BJ (cell line): ENCODE results near the gene NKX6-1. TPM values are rescaled to one million over a fixed set of nuclear protein-coding genes. Genes with fewer than 3 reads are reported as not detected.
A peak's percentile ranks its signal among the peaks of the same experiment; 100 is the strongest.

Experiments used
- CTCF ChIA-PET: fragments of 350-600 bp; formaldehyde crosslinking; extraction: SDS; loops from one replicate; lab custom pipeline; 2021; ENCODE audit warnings: antibody characterized with exemption, inconsistent platforms; lab: Yijun Ruan, JAX
- POLR2A ChIA-PET: fragments of 300-600 bp; sonication (Branson Sonifier 250); formaldehyde crosslinking; extraction: SDS; loops from one replicate; lab custom pipeline; 2021; ENCODE audit warnings: antibody characterized with exemption; lab: Charles Lee
- DNase-seq: peaks from one replicate; pipeline ENCODE4 v3.0.0-alpha.2; 2011; ENCODE audit warnings: low read depth
- H3K27me3 ChIP-seq: 2 replicates; pipeline ENCODE4 v1.6.0; 2011; ENCODE audit warnings: low read length; ENCODE audit not compliant: control insufficient read depth, insufficient read depth
- H3K36me3 ChIP-seq: 2 replicates; pipeline ENCODE4 v1.5.1; 2011; ENCODE audit warnings: low read length; ENCODE audit not compliant: control insufficient read depth, insufficient read depth
- H3K4me3 ChIP-seq: 2 replicates; pipeline ENCODE4 v1.5.1; 2011; ENCODE audit warnings: low read depth, mild to moderate bottlenecking, control low read depth, low read length
- CTCF ChIP-seq: IDR thresholded peaks from 2 replicates; pipeline ENCODE4 v1.5.1; 2011; ENCODE audit warnings: low read depth, mild to moderate bottlenecking, control low read depth, inconsistent platforms, low read length, moderate library complexity; ENCODE audit not compliant: insufficient read depth
- polyA minus RNA-seq: library from RNA; depleted of rRNA, polyadenylated mRNA; stranded (reverse); fragments of >200 nt; gene quantifications from 2 replicates; pipeline ENCODE4 v1.2.3, GENCODE V29; 2011; rRNA and poly(A)+ RNA removed
- polyA plus RNA-seq: library from polyadenylated mRNA; depleted of rRNA; stranded (reverse); fragments of >200 nt; gene quantifications from 2 replicates; pipeline ENCODE4 v1.2.3, GENCODE V29; 2011; rRNA removed

NKX6-1 gene
- polyA plus RNA-seq = 0.02 TPM in 1 of 2 replicates, not detected in the other
- polyA minus RNA-seq = not detected in 2 replicates

- Histone ChIP-seq H3K36me3 (no peaks in the 10 kb centered on the region), H3K4me3 (peak within 1 kb of the TSS; percentile 44), H3K27me3 (peaks cover 68% of the 10 kb centered on the region)
- POLR2A ChIA-PET = no interaction called here
- TF ChIP-seq CTCF = no peak
- peak; percentile 29 for DNase-seq
- CTCF ChIA-PET = no interaction called here
These were observed at the start of gene NKX6-1 for GRCh38 chr4:84498935-84499623. Gene NKX6-1, minus strand, starts transcription at chr4:84499292. Its CDS starts 1,064 bp downstream, at chr4:84498228.

GRCh38 chr4:84547211-84547610 is 48.1 kb upstream of the NKX6-1 start:
- ChIA-PET POLR2A (no interaction called here), CTCF (interaction anchor here (1.3 kb wide), 1 partner anchor 17 kb away, joined by 5 read pairs; no protein-coding TSS in a partner anchor)
- Histone ChIP-seq H3K4me3 (no peak overlapping the region), H3K36me3 (no peaks in the 10 kb centered on the region), H3K27me3 (no peaks in the 10 kb centered on the region)
- DNase-seq = no peak
- TF ChIP-seq CTCF = no peak

- H3K27me3 ChIP-seq = no peaks in the 10 kb centered on the region
- TF ChIP-seq CTCF = no peak
- POLR2A ChIA-PET = no interaction called here
- H3K4me3 ChIP-seq = no peak overlapping the region
- H3K36me3 ChIP-seq = no peaks in the 10 kb centered on the region
- DNase-seq = no peak
- CTCF ChIA-PET = no interaction called here
These were observed 46.0 kb upstream of the NKX6-1 start for GRCh38 chr4:84545093-84545492.

GRCh38 chr4:84535901-84536300 is 36.8 kb upstream of the NKX6-1 start:
- CTCF ChIA-PET = no interaction called here
- Histone ChIP-seq H3K36me3 (no peaks in the 10 kb centered on the region), H3K27me3 (no peaks in the 10 kb centered on the region), H3K4me3 (no peak overlapping the region)
- POLR2A ChIA-PET = no interaction called here
- DNase-seq = no peak
- TF ChIP-seq CTCF = no peak

GRCh38 chr4:84531689-84532088 is 32.6 kb upstream of the NKX6-1 start:
- H3K4me3 ChIP-seq = no peak overlapping the region
- POLR2A ChIA-PET = no interaction called here
- no peak for TF ChIP-seq CTCF
- no peaks in the 10 kb centered on the region for H3K36me3 ChIP-seq
- H3K27me3 ChIP-seq = peaks cover 1% of the 10 kb centered on the region; the same call in 1 of the 2 replicates
- no peak for DNase-seq
- CTCF ChIA-PET = interaction anchor here (1.4 kb wide), 1 partner anchor 14 kb away, joined by 4 read pairs; no protein-coding TSS in a partner anchor
